ENCODE results near the gene LHX4. TPM values are rescaled to one million over a fixed set of nuclear protein-coding genes. Genes with fewer than 3 reads are reported as not detected.

Gene LHX4
- total RNA-seq, 1 donor from 2014 or later = 0.96 TPM

DNA sequence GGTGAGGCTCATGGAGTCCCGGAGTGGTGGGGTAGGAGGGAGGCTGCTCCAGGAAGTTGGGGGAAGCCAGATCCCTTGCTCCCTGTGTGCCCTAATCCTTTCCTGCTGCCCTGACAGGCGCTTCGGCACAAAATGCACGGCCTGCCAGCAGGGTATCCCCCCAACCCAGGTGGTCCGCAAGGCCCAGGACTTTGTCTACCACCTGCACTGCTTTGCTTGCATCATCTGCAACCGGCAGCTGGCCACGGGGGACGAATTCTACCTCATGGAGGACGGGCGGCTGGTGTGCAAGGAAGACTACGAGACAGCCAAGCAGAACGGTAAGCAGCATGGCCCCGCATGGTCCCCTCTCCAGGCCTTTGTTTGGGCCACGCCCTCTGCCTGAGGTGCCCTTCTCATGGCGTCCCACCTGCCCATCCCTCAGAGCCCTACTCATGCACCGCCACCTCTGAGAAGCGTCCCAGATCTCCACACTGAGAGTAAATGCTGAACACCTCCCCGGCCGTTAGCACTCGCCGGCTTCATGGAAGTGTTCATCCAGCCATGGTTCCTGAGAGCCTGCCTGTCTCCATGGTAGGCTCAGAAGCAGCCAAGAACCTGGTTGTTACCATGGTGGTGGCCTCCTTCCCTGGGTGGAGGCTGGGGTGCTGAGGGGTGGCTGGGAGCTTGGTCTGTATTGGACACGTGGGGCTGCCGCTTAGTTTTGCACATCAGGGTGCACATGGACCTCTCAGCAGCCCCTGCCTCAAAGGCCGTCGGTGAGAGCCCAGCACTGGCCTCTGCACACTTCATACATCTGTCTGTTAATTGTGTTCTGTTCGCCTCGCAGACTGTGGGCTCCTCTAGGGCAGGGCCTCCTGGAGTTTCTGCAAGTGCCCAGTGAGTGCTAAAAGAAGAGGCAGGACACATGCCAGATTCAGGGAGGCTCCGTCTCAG lies 36.5 kb downstream of the LHX4 start:
- peaks cover 19% of the 10 kb centered on the region for H3K4me1 Mint-ChIP-seq
- TF ChIP-seq, protein P1, sequence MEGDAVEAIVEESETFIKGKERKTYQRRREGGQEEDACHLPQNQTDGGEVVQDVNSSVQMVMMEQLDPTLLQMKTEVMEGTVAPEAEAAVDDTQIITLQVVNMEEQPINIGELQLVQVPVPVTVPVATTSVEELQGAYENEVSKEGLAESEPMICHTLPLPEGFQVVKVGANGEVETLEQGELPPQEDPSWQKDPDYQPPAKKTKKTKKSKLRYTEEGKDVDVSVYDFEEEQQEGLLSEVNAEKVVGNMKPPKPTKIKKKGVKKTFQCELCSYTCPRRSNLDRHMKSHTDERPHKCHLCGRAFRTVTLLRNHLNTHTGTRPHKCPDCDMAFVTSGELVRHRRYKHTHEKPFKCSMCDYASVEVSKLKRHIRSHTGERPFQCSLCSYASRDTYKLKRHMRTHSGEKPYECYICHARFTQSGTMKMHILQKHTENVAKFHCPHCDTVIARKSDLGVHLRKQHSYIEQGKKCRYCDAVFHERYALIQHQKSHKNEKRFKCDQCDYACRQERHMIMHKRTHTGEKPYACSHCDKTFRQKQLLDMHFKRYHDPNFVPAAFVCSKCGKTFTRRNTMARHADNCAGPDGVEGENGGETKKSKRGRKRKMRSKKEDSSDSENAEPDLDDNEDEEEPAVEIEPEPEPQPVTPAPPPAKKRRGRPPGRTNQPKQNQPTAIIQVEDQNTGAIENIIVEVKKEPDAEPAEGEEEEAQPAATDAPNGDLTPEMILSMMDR (conservative IDR thresholded peaks at IDR 0.05) = no peak
- H3K27me3 Mint-ChIP-seq (ENCODE audit: low read depth) = peaks cover 9% of the 10 kb centered on the region
- H3K36me3 Mint-ChIP-seq (ENCODE audit: low read depth) = peaks cover 4% of the 10 kb centered on the region
- H3K9me3 Mint-ChIP-seq = no peaks in the 10 kb centered on the region
- peak overlapping the region; percentile 78 for H3K27ac Mint-ChIP-seq (ENCODE audit: unreplicated experiment)
- H3K4me3 Mint-ChIP-seq = no peak overlapping the region
- DNase-seq (ENCODE audit: low read depth, low spot score) = no peak

DNA sequence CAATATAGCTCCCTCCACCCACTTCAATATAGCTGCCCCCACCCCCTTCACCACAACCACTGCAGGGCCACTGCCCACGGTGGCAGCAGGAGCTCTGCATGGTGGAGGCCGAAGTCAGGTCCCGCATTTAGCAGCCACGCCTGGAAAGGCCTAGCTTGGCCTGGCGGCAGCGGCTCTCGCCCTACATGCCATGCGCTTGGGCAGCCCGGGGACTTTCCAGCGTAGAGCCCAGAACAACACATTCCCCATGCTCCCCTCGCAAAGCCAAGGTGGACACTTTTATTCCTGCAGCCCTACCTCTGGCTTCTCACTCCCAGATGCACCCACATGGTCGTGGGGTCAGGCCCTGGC lies 37.1 kb downstream of the LHX4 start:
- no peaks in the 10 kb centered on the region for H3K9me3 Mint-ChIP-seq
- H3K27me3 Mint-ChIP-seq (ENCODE audit: low read depth) = peaks cover 6% of the 10 kb centered on the region
- H3K4me1 Mint-ChIP-seq = peaks cover 19% of the 10 kb centered on the region
- no peak overlapping the region for H3K4me3 Mint-ChIP-seq
- TF ChIP-seq, protein P1 (conservative IDR thresholded peaks at IDR 0.05) = no peak
- peaks cover 4% of the 10 kb centered on the region for H3K36me3 Mint-ChIP-seq (ENCODE audit: low read depth)
- no peak for DNase-seq (ENCODE audit: low read depth, low spot score)
- H3K27ac Mint-ChIP-seq (ENCODE audit: unreplicated experiment) = no peak overlapping the region

DNA sequence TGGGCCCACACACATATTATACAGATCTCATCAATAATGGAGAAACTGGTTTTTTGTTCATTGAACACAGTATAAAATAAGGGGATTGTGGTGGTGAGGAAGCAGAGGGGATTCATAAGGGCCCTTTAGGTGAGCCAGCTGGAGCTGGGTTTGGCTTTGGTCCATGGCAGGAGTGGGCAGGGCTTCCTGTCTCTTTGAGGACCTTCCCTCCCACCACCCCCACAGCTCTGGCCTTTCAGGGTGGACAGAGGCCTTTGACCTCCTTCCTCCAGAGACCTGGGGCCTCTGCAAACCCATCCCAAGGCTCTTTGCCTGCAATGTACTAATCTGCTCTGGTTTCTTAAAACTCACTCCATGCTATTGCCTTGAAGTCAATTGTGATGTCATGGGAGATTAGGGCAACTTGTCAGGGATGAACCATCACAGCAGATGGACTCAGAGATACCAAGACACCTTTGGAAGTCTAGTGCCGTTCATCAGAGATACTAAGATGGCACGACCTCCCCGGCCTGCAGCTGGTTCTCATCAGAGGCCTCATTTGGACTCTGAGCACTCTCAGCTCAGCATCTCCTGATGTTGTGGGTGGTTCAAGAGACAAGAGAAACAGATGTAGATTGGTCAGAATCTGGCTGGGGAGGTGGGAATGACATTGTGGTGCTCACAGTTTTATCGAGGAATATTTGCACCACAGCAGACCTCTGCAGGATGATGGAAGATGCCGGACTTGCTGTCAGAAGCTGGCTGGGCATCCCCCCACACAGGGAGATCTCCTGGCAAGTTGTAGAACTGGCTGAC lies 37.9 kb downstream of the LHX4 start:
- Mint-ChIP-seq H3K36me3 (ENCODE audit: low read depth) (peaks cover 4% of the 10 kb centered on the region), H3K27ac (ENCODE audit: unreplicated experiment) (no peak overlapping the region), H3K4me3 (no peak overlapping the region), H3K9me3 (no peaks in the 10 kb centered on the region), H3K4me1 (peaks cover 19% of the 10 kb centered on the region), H3K27me3 (ENCODE audit: low read depth) (peaks cover 3% of the 10 kb centered on the region)
- TF ChIP-seq, protein P1 (conservative IDR thresholded peaks at IDR 0.05) = no peak
- DNase-seq (ENCODE audit: low read depth, low spot score) = no peak

- Mint-ChIP-seq H3K27me3 (ENCODE audit: low read depth) (no peaks in the 10 kb centered on the region), H3K4me3 (no peak overlapping the region), H3K36me3 (ENCODE audit: low read depth) (peaks cover 5% of the 10 kb centered on the region), H3K9me3 (no peaks in the 10 kb centered on the region), H3K27ac (ENCODE audit: unreplicated experiment) (no peak overlapping the region), H3K4me1 (peaks cover 19% of the 10 kb centered on the region)
- TF ChIP-seq, protein P1 (conservative IDR thresholded peaks at IDR 0.05) = no peak
- no peak for DNase-seq (ENCODE audit: low read depth, low spot score)
Observed at GRCh38 chr1:180268556-180269075, 38.6 kb downstream of the LHX4 start.

DNA sequence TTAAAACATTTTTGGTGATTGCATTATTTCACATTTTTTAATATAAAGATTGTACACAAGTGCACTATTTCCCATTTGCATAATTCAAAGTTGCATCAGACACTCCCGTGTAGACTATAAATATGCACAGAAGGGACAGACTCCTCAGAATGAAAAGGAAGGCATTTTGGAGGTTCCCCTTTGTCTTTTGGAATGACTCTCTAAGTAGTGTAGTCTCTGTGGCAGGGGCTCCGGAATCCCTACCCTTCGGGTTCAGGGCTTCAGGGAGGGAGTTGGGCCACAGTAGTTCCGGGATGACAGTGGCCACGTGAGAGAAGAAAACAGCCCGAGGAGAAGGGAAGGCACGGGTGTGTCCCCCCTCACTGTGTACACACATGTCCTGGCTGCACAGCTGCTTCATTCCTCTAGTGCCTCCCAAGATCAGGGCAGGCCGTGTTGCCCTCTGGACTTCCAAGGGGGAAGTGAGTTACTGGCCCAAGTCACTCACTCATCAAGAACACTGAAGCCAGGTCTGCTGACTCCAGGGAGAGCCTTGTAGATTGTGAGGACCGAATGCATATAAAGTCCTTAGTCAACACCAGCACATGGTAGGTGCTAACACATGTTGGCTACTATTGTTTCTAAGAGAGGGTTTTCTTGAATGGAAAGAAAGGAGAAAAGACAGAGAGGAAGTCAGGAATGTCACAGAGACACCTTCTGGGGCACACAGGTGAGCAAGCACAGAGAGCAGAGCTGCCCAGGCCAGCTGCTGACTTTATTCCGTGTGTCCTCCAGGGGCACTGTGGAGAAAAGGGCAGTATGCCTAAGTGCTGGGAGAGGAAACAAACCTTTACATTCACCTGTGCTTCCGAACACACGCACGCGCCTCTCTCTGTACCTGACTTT lies 39.8 kb downstream of the LHX4 start:
- Mint-ChIP-seq H3K27me3 (ENCODE audit: low read depth) (no peaks in the 10 kb centered on the region), H3K36me3 (ENCODE audit: low read depth) (peaks cover 14% of the 10 kb centered on the region), H3K4me3 (no peak overlapping the region), H3K9me3 (no peaks in the 10 kb centered on the region), H3K4me1 (peaks cover 19% of the 10 kb centered on the region), H3K27ac (ENCODE audit: unreplicated experiment) (no peak overlapping the region)
- no peak for DNase-seq (ENCODE audit: low read depth, low spot score)
- TF ChIP-seq, protein P1 (conservative IDR thresholded peaks at IDR 0.05) = peak; percentile 31
